Trophoblast cell (in vitro differentiated cells and primary cell): Measurements from ENCODE around the gene STRA6.

ENCODE experiments used
- DNase-seq, 2 donors: peaks; one replicate each; pipeline ENCODE4 v3.0.0-alpha.2; 2016
- H2AFZ ChIP-seq: 2 replicates; pipeline ENCODE4 v1.6.1; 2013; ENCODE audit warnings: low read length, moderate library complexity, mild to moderate bottlenecking; ENCODE audit not compliant: insufficient read depth, poor library complexity
- H2AK5ac ChIP-seq: 2 replicates; pipeline ENCODE4 v1.6.1; 2013; ENCODE audit warnings: mild to moderate bottlenecking, low read length
- H2BK120ac ChIP-seq: 2 replicates; pipeline ENCODE4 v1.6.1; 2013; ENCODE audit warnings: low read length, mild to moderate bottlenecking, moderate library complexity; ENCODE audit not compliant: insufficient read depth, poor library complexity
- H2BK12ac ChIP-seq: 2 replicates; pipeline ENCODE4 v1.6.1; 2013; ENCODE audit warnings: mild to moderate bottlenecking, low read length, moderate library complexity
- H2BK5ac ChIP-seq: 2 replicates; pipeline ENCODE4 v1.6.1; 2013; ENCODE audit warnings: low read length, low read depth, moderate library complexity, mild to moderate bottlenecking; ENCODE audit not compliant: poor library complexity
- H3K14ac ChIP-seq: 2 replicates; pipeline ENCODE4 v1.6.1; 2013; ENCODE audit warnings: mild to moderate bottlenecking, low read length
- H3K18ac ChIP-seq: 2 replicates; pipeline ENCODE4 v1.6.1; 2013; ENCODE audit warnings: mild to moderate bottlenecking, low read length
- H3K23ac ChIP-seq: 2 replicates; pipeline ENCODE4 v1.6.1; 2013; ENCODE audit warnings: low read length
- H3K27ac ChIP-seq: 2 replicates; pipeline ENCODE4 v1.5.1; 2013; ENCODE audit warnings: low read depth, mild to moderate bottlenecking, inconsistent platforms, low read length, moderate library complexity
- H3K27me3 ChIP-seq: 2 replicates; pipeline ENCODE4 v1.6.1; 2013; ENCODE audit warnings: inconsistent platforms, mild to moderate bottlenecking, low read length, moderate library complexity; ENCODE audit not compliant: insufficient read depth
- H3K36me3 ChIP-seq, 2 experiments: 1 replicate in 1 of 2; 2 replicates in 1 of 2; pipeline ENCODE4 v1.6.1; 2013; ENCODE audit warnings: low read length in 2 of 2, mild to moderate bottlenecking in 2 of 2, moderate library complexity in 1 of 2; ENCODE audit not compliant: insufficient read depth in 2 of 2, control insufficient read depth in 1 of 2
- H3K4ac ChIP-seq: 2 replicates; pipeline ENCODE4 v1.6.1; 2013; ENCODE audit warnings: low read depth, mild to moderate bottlenecking, low read length, moderate library complexity
- H3K4me1 ChIP-seq, 2 experiments: 1 replicate in 1 of 2; 2 replicates in 1 of 2; pipeline ENCODE4 v1.6.1; 2013; ENCODE audit warnings: low read length in 2 of 2, mild to moderate bottlenecking in 2 of 2, moderate library complexity in 1 of 2; ENCODE audit not compliant: insufficient read depth in 2 of 2, control insufficient read depth in 1 of 2
- H3K4me2 ChIP-seq: 2 replicates; pipeline ENCODE4 v1.6.1; 2013; ENCODE audit warnings: inconsistent platforms, mild to moderate bottlenecking, low read length, moderate library complexity
- H3K4me3 ChIP-seq: 2 replicates; pipeline ENCODE4 v1.5.1; 2013; ENCODE audit warnings: mild to moderate bottlenecking, low read depth, low read length, inconsistent platforms
- H3K79me1 ChIP-seq: one replicate; pipeline ENCODE4 v1.6.1; 2013; ENCODE audit warnings: low read length
- H3K79me2 ChIP-seq: 2 replicates; pipeline ENCODE4 v1.6.1; 2013; ENCODE audit warnings: low read length, mild to moderate bottlenecking; ENCODE audit not compliant: control insufficient read depth, insufficient read depth, poor library complexity
- H3K9ac ChIP-seq: 2 replicates; pipeline ENCODE4 v1.6.1; 2013; ENCODE audit warnings: mild to moderate bottlenecking, low read length
- H3K9me3 ChIP-seq: 2 replicates; pipeline ENCODE4 v1.6.1; 2013; ENCODE audit warnings: low read depth, mild to moderate bottlenecking, control low read depth, inconsistent platforms, low read length; ENCODE audit not compliant: insufficient read depth
- H4K12ac ChIP-seq: 2 replicates; pipeline ENCODE4 v1.6.1; 2013; ENCODE audit warnings: low read depth, mild to moderate bottlenecking, low read length, moderate library complexity
- H4K8ac ChIP-seq: 2 replicates; pipeline ENCODE4 v1.6.1; 2013; ENCODE audit warnings: low read depth, mild to moderate bottlenecking, low read length, moderate library complexity
- H4K91ac ChIP-seq: one replicate; pipeline ENCODE4 v1.6.1; 2013; ENCODE audit warnings: low read depth, mild to moderate bottlenecking, low read length, moderate library complexity
- WGBS: extraction: QIAGEN DNeasy Blood & Tissue Kit; methylation state at CpG from one replicate; pipeline ENCODE4 v1.1.7; 2013; ENCODE audit warnings: missing lambda C conversion rate; ENCODE audit not compliant: insufficient read length, insufficient coverage; ENCODE audit errors: extremely low coverage; 5-methylcytosine and 5-hydroxymethylcytosine counted together

STRA6 gene

GRCh38 chr15:74207652-74208440 is 5.3 kb upstream of the STRA6 start:
- no peaks in the 10 kb centered on the region for H3K79me2 ChIP-seq
- no peak for DNase-seq
- no peak overlapping the region for H3K4me2 ChIP-seq
- H3K18ac ChIP-seq: no peak overlapping the region
- no peak overlapping the region for H3K4ac ChIP-seq
- H2BK12ac ChIP-seq: no peak overlapping the region
- no CpG with 5 or more reads among the region's 16 CpGs for WGBS
- no peak overlapping the region for H2AFZ ChIP-seq
- H3K79me1 ChIP-seq: no peaks in the 10 kb centered on the region
- H3K9ac ChIP-seq: no peak overlapping the region
- H3K4me1 ChIP-seq: peaks cover 20 to 22% of the 10 kb centered on the region in 2 experiments
- H3K23ac ChIP-seq: no peak overlapping the region
- no peak overlapping the region for H3K4me3 ChIP-seq
- H2AK5ac ChIP-seq: no peak overlapping the region
- H3K36me3 ChIP-seq: no peaks in the 10 kb centered on the region
- H3K27me3 ChIP-seq: no peaks in the 10 kb centered on the region
- no peak overlapping the region for H4K91ac ChIP-seq
- H3K9me3 ChIP-seq: peaks cover 3% of the 10 kb centered on the region
- no peak overlapping the region for H3K14ac ChIP-seq
- no peak overlapping the region for H4K12ac ChIP-seq
- no peak overlapping the region for H3K27ac ChIP-seq
- H2BK5ac ChIP-seq: no peak overlapping the region
- no peak overlapping the region for H4K8ac ChIP-seq
- no peak overlapping the region for H2BK120ac ChIP-seq

GRCh38 chr15:74206801-74207281 is 4.3 kb upstream of the STRA6 start:
- Histone ChIP-seq H3K4me3 (no peak overlapping the region), H3K18ac (no peak overlapping the region), H2BK5ac (no peak overlapping the region), H3K27me3 (no peaks in the 10 kb centered on the region), H3K9ac (no peak overlapping the region), H4K91ac (no peak overlapping the region), H3K27ac (no peak overlapping the region), H3K14ac (no peak overlapping the region), H3K23ac (no peak overlapping the region), H3K4me1 (peaks cover 28 to 31% of the 10 kb centered on the region in 2 experiments), H3K79me1 (peaks cover 3% of the 10 kb centered on the region), H4K8ac (no peak overlapping the region), H2AK5ac (no peak overlapping the region), H3K36me3 (no peaks in the 10 kb centered on the region), H4K12ac (no peak overlapping the region), H2BK12ac (no peak overlapping the region), H3K9me3 (peaks cover 3% of the 10 kb centered on the region), H3K79me2 (no peaks in the 10 kb centered on the region), H2AFZ (no peak overlapping the region), H3K4me2 (no peak overlapping the region), H2BK120ac (no peak overlapping the region), H3K4ac (no peak overlapping the region)
- DNase-seq: no peak
- no CpG with 5 or more reads among the region's 6 CpGs for WGBS

GRCh38 chr15:74205582-74205947 is 3.0 kb upstream of the STRA6 start:
- Histone ChIP-seq H3K79me1 (peaks cover 3% of the 10 kb centered on the region), H3K4ac (no peak overlapping the region), H3K36me3 (no peaks in the 10 kb centered on the region), H4K12ac (no peak overlapping the region), H3K4me1 (peaks cover 39 to 43% of the 10 kb centered on the region in 2 experiments), H2AFZ (no peak overlapping the region), H3K27me3 (no peaks in the 10 kb centered on the region), H2BK12ac (no peak overlapping the region), H3K4me2 (no peak overlapping the region), H3K18ac (no peak overlapping the region), H4K91ac (no peak overlapping the region), H3K23ac (no peak overlapping the region), H3K4me3 (no peak overlapping the region), H2BK5ac (no peak overlapping the region), H3K79me2 (no peaks in the 10 kb centered on the region), H3K27ac (no peak overlapping the region), H2AK5ac (no peak overlapping the region), H4K8ac (no peak overlapping the region), H3K9ac (no peak overlapping the region), H2BK120ac (no peak overlapping the region), H3K9me3 (peaks cover 3% of the 10 kb centered on the region), H3K14ac (no peak overlapping the region)
- DNase-seq: no peak
- WGBS: no CpG with 5 or more reads among the region's 4 CpGs

- Histone ChIP-seq H3K9me3 (peaks cover 3% of the 10 kb centered on the region), H3K23ac (no peak overlapping the region), H3K9ac (no peak overlapping the region), H2BK120ac (no peak overlapping the region), H4K91ac (no peak overlapping the region), H3K14ac (no peak overlapping the region), H3K36me3 (no peaks in the 10 kb centered on the region), H2AFZ (no peak overlapping the region), H3K27me3 (no peaks in the 10 kb centered on the region), H3K4me1 (peaks cover 37 to 39% of the 10 kb centered on the region in 2 experiments), H3K4me2 (no peak overlapping the region), H3K27ac (no peak overlapping the region), H2BK12ac (no peak overlapping the region), H3K79me2 (no peaks in the 10 kb centered on the region), H3K79me1 (peaks cover 3% of the 10 kb centered on the region), H2BK5ac (no peak overlapping the region), H4K12ac (no peak overlapping the region), H3K18ac (no peak overlapping the region), H4K8ac (no peak overlapping the region), H3K4me3 (no peak overlapping the region), H3K4ac (no peak overlapping the region), H2AK5ac (no peak overlapping the region)
- WGBS: no CpG with 5 or more reads among the region's 10 CpGs
- DNase-seq: no peak
Observed at GRCh38 chr15:74203914-74204431, 1.4 kb upstream of the STRA6 start.
